Omental fat pad (tissue), 4 donors: ENCODE results near the gene RIOK1. TPM values are rescaled to one million over a fixed set of nuclear protein-coding genes. Genes with fewer than 3 reads are reported as not detected.

ENCODE experiments used
- ATAC-seq: fragments of 150-250 bp; one replicate; pipeline ENCODE4 v1.9.1; 2016; ENCODE audit warnings: mild to moderate bottlenecking, moderate library complexity; ENCODE audit not compliant: low FRiP score
- DNase-seq: peaks from one replicate; pipeline ENCODE4 v3.0.0-alpha.2; 2019; ENCODE audit warnings: low spot score
- CTCF ChIP-seq, 3 donors: fragments of 450-650 bp; IDR thresholded peaks; one replicate each; pipeline ENCODE4 v1.5.1; 2016 to 2017; ENCODE audit warnings: antibody characterized with exemption in 3 of 3, mild to moderate bottlenecking in 3 of 3, moderate library complexity in 2 of 3
- total RNA-seq, 4 donors: library from RNA; depleted of rRNA; stranded (reverse); fragments of >200 nt; gene quantifications; one replicate each; pipeline ENCODE4 v1.1.0, GENCODE V29; 2016

The RIOK1 gene
- total RNA-seq, 4 donors from 2014 or later = 18.1 to 44.8 (median 23.7) TPM

DNA sequence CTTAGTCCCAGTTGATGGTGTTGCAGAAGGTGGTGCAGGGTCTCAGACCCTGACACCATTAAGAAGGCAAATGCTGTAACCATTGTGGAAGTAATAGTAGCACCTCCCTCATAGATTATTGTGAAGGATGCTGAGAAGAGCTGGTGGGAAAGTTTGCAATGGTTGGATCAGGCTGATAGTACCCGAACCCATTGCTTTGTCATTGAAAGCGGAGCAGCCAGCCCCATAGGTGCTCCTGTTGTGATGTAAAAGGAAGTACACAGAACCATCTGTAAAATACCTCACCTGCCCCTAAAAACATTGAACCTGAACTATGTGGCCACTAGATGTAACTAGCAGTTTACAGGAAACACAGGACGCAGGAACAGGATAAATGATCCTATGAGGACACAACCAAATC is 31.5 kb downstream of the RIOK1 start:
- TF ChIP-seq CTCF (IDR thresholded peaks at IDR 0.05) = no peak
- ATAC-seq (no peak), DNase-seq (no peak)

- TF ChIP-seq CTCF (IDR thresholded peaks at IDR 0.05) = no peak
- ATAC-seq = no peak
- DNase-seq = no peak
Observed at GRCh38 chr6:7424058-7424457, 34.5 kb downstream of the RIOK1 start.

- DNase-seq (no peak), ATAC-seq (peak; percentile 89)
- TF ChIP-seq CTCF (IDR thresholded peaks at IDR 0.05) = peak in 1 of 3 donors; percentile 27
Observed at GRCh38 chr6:7424967-7425807, 35.6 kb downstream of the RIOK1 start.

GRCh38 chr6:7425808-7426190 is 36.2 kb downstream of the RIOK1 start:
- no peak for TF ChIP-seq CTCF (IDR thresholded peaks at IDR 0.05)
- DNase-seq = no peak
- ATAC-seq = no peak

DNA sequence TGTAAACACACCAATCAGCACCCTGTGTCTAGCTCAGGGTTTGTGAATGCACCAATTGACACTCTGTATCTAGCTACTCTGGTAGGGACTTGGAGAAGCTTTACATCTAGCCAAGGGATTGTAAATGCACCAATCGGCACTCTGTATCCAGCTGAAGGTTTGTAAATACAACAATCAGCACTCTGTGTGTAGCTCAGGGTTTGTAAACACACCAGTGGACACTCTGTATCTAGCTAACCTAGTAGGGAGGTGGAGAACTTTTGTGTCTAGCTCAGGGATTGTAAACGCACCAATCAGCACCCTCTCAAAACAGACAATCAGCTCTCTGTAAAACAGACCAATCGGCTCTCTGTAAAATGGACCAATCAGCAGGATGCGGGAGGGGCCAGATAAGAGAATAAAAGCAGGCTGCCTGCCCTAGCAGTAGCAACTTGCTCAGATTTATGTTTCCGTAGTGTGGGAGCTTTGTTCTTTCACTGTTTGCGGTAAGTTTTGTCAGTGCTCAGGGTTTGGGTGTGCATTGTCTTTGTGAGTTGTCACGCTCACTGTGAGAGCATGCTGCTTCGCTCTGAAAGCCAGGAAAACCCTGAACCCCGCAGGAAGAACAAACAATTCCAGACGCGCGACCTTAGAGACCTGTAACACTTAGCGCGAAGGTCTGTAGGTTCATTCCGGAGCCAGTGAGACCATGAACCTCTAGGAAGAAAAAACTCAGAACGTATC is 37.0 kb downstream of the RIOK1 start:
- ATAC-seq (no peak), DNase-seq (no peak)
- no peak for TF ChIP-seq CTCF (IDR thresholded peaks at IDR 0.05)

GRCh38 chr6:7431313-7431673 is 41.7 kb downstream of the RIOK1 start:
- ATAC-seq (no peak), DNase-seq (no peak)
- no peak for TF ChIP-seq CTCF (IDR thresholded peaks at IDR 0.05)
